RWPE2 (cell line): ENCODE measurements around the gene ATP13A5.

ENCODE experiments used
- ATAC-seq: fragments of 200-7000 bp; cut with Tn5 transposase; 3 replicates; pipeline ENCODE4 v1.9.1; 2021; ENCODE audit warnings: low read depth
- DNase-seq: peaks from one replicate; pipeline ENCODE4 v3.0.0-alpha.2; 2020; ENCODE audit warnings: low spot score
- H3K27ac ChIP-seq: fragments of 450-650 bp; 2 replicates; pipeline ENCODE4 v1.5.1; 2017; ENCODE audit warnings: mild to moderate bottlenecking; ENCODE audit not compliant: poor library complexity, severe bottlenecking
- H3K27me3 ChIP-seq: fragments of 250-450 bp; sonication (Bioruptor Pico); 2 replicates; pipeline ENCODE4 v1.5.1; 2021; ENCODE audit warnings: mild to moderate bottlenecking, moderate library complexity; ENCODE audit not compliant: insufficient read depth, poor library complexity, severe bottlenecking
- H3K36me3 ChIP-seq: fragments of 250-450 bp; sonication (Bioruptor Pico); 2 replicates; pipeline ENCODE4 v1.5.1; 2020; ENCODE audit warnings: low read depth, mild to moderate bottlenecking, moderate library complexity
- H3K4me1 ChIP-seq: fragments of 250-450 bp; sonication (Bioruptor Pico); 2 replicates; pipeline ENCODE4 v1.5.1; 2021; ENCODE audit warnings: mild to moderate bottlenecking, moderate library complexity; ENCODE audit not compliant: insufficient read depth, poor library complexity, severe bottlenecking
- H3K4me3 ChIP-seq: fragments of 250-450 bp; sonication (Bioruptor Pico); 2 replicates; pipeline ENCODE4 v1.5.1; 2021; ENCODE audit warnings: mild to moderate bottlenecking, moderate library complexity; ENCODE audit not compliant: severe bottlenecking
- H3K9me3 ChIP-seq: fragments of 250-450 bp; sonication (Bioruptor Pico); 2 replicates; pipeline ENCODE4 v1.5.1; 2021; ENCODE audit warnings: mild to moderate bottlenecking, moderate library complexity; ENCODE audit not compliant: severe bottlenecking
- CTCF ChIP-seq: fragments of 450-650 bp; IDR thresholded peaks from one replicate; pipeline ENCODE4 v1.5.1; 2017; ENCODE audit warnings: mild to moderate bottlenecking, moderate library complexity; ENCODE audit not compliant: poor library complexity, severe bottlenecking

The ATP13A5 gene

GRCh38 chr3:193367868-193368267 is 10.7 kb downstream of the ATP13A5 start:
- TF ChIP-seq CTCF = no peak
- no peak for DNase-seq

GRCh38 chr3:193357291-193357690 is 21.3 kb downstream of the ATP13A5 start:
- no peak for TF ChIP-seq CTCF
- Histone ChIP-seq H3K27me3 (peaks cover 15% of the 10 kb centered on the region), H3K4me3 (no peak overlapping the region), H3K4me1 (no peaks in the 10 kb centered on the region), H3K27ac (no peak overlapping the region), H3K9me3 (no peaks in the 10 kb centered on the region), H3K36me3 (no peaks in the 10 kb centered on the region)
- ATAC-seq = no peak
- DNase-seq = no peak

More at GRCh38 chr3:193367868-193368267, 10.7 kb downstream of the ATP13A5 start:
- Histone ChIP-seq H3K27ac (no peak overlapping the region), H3K27me3 (peaks cover 11% of the 10 kb centered on the region), H3K4me3 (no peak overlapping the region), H3K9me3 (no peaks in the 10 kb centered on the region), H3K36me3 (no peaks in the 10 kb centered on the region), H3K4me1 (no peaks in the 10 kb centered on the region)
- no peak for ATAC-seq

- Histone ChIP-seq H3K4me1 (no peaks in the 10 kb centered on the region), H3K9me3 (no peaks in the 10 kb centered on the region), H3K4me3 (no peak overlapping the region), H3K27ac (no peak overlapping the region), H3K36me3 (no peaks in the 10 kb centered on the region), H3K27me3 (peaks cover 8% of the 10 kb centered on the region)
- DNase-seq (no peak), ATAC-seq (no peak)
- TF ChIP-seq CTCF = no peak
Measured at GRCh38 chr3:193354423-193354822, 24.1 kb downstream of the ATP13A5 start.

- H3K27ac ChIP-seq = no peak overlapping the region
- DNase-seq (no peak), ATAC-seq (no peak)
- no peaks in the 10 kb centered on the region for H3K4me1 ChIP-seq
- no peak for TF ChIP-seq CTCF
- no peaks in the 10 kb centered on the region for H3K36me3 ChIP-seq
- no peaks in the 10 kb centered on the region for H3K9me3 ChIP-seq
- H3K27me3 ChIP-seq = peaks cover 8% of the 10 kb centered on the region
- H3K4me3 ChIP-seq = no peak overlapping the region
Measured at GRCh38 chr3:193350744-193351143, 27.8 kb downstream of the ATP13A5 start.

- no peak for TF ChIP-seq CTCF
- ATAC-seq (no peak), DNase-seq (no peak)
- Histone ChIP-seq H3K9me3 (no peaks in the 10 kb centered on the region), H3K27me3 (peaks cover 8% of the 10 kb centered on the region), H3K4me1 (no peaks in the 10 kb centered on the region), H3K27ac (no peak overlapping the region), H3K4me3 (no peak overlapping the region), H3K36me3 (no peaks in the 10 kb centered on the region)
Measured at GRCh38 chr3:193348686-193349085, 29.9 kb downstream of the ATP13A5 start.
